ENCODE data around the gene CLDN9. TPM values are rescaled to one million over a fixed set of nuclear protein-coding genes. Genes with fewer than 3 reads are reported as not detected.

Gene CLDN9
- total and polyA plus RNA-seq, 9 of the 15 experiments (the other 6 are each of a cell fraction or from before 2014, with no cell fraction given) = 0.12 to 0.44 (median 0.22) TPM; not detected in 4

GRCh38 chr16:3007957-3008689 lies 4.6 kb upstream of the CLDN9 start (continued):
- TF ChIP-seq MCM7 (IDR thresholded peaks at IDR 0.05) = no peak
- no peak for TF ChIP-seq ZNF175 (CRISPR knock-in tag; IDR thresholded peaks at IDR 0.05; ENCODE audit: low read depth)
- TF ChIP-seq PURB (CRISPR knock-in tag; IDR thresholded peaks at IDR 0.05; ENCODE audit: low read depth) = no peak
- TF ChIP-seq, protein P1, sequence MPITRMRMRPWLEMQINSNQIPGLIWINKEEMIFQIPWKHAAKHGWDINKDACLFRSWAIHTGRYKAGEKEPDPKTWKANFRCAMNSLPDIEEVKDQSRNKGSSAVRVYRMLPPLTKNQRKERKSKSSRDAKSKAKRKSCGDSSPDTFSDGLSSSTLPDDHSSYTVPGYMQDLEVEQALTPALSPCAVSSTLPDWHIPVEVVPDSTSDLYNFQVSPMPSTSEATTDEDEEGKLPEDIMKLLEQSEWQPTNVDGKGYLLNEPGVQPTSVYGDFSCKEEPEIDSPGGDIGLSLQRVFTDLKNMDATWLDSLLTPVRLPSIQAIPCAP (CRISPR knock-in tag; IDR thresholded peaks at IDR 0.05; ENCODE audit: borderline replicate concordance) = no peak
- no peak for TF ChIP-seq PYGO2 (tag; IDR thresholded peaks at IDR 0.05)
- TF ChIP-seq SMAD2 (IDR thresholded peaks at IDR 0.05; ENCODE audit: low read depth, low read length) = no peak
- TF ChIP-seq ZNF133 (CRISPR knock-in tag; IDR thresholded peaks at IDR 0.05) = no peak
- TF ChIP-seq DLX4 (CRISPR knock-in tag; IDR thresholded peaks at IDR 0.05) = no peak
- TF ChIP-seq PHF20 (IDR thresholded peaks at IDR 0.05; ENCODE audit: partially characterized antibody) = no peak
- no peak for TF ChIP-seq WHSC1 (IDR thresholded peaks at IDR 0.05; ENCODE audit: low read length)
- 0 out of 2 replicates have a peak, but pooled peaks have one; percentile 35 for TF ChIP-seq ZNF583 (CRISPR knock-in tag; IDR thresholded peaks at IDR 0.05)
- no peak; the same call in 1 of the 2 replicates for TF ChIP-seq RFX1 (IDR thresholded peaks at IDR 0.05)
- TF ChIP-seq CHAMP1 (IDR thresholded peaks at IDR 0.05) = no peak
- no peak for TF ChIP-seq HCFC1 (IDR thresholded peaks at IDR 0.05; ENCODE audit: low read depth, low read length)
- TF ChIP-seq, protein P2, sequence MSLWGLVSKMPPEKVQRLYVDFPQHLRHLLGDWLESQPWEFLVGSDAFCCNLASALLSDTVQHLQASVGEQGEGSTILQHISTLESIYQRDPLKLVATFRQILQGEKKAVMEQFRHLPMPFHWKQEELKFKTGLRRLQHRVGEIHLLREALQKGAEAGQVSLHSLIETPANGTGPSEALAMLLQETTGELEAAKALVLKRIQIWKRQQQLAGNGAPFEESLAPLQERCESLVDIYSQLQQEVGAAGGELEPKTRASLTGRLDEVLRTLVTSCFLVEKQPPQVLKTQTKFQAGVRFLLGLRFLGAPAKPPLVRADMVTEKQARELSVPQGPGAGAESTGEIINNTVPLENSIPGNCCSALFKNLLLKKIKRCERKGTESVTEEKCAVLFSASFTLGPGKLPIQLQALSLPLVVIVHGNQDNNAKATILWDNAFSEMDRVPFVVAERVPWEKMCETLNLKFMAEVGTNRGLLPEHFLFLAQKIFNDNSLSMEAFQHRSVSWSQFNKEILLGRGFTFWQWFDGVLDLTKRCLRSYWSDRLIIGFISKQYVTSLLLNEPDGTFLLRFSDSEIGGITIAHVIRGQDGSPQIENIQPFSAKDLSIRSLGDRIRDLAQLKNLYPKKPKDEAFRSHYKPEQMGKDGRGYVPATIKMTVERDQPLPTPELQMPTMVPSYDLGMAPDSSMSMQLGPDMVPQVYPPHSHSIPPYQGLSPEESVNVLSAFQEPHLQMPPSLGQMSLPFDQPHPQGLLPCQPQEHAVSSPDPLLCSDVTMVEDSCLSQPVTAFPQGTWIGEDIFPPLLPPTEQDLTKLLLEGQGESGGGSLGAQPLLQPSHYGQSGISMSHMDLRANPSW (CRISPR knock-in tag; IDR thresholded peaks at IDR 0.05) = no peak
- TF ChIP-seq SAFB (IDR thresholded peaks at IDR 0.05; ENCODE audit: borderline replicate concordance, low read depth, low read length) = no peak
- TF ChIP-seq ZNF780A (CRISPR knock-in tag; IDR thresholded peaks at IDR 0.05) = no peak
- TF ChIP-seq MYBL2 (IDR thresholded peaks at IDR 0.05; ENCODE audit: low read depth) = no peak
- TF ChIP-seq MYBL2 (CRISPR knock-in tag; IDR thresholded peaks at IDR 0.05; ENCODE audit: borderline replicate concordance) = no peak
- no peak for TF ChIP-seq ZNF23 (CRISPR knock-in tag; IDR thresholded peaks at IDR 0.05)
- no peak for TF ChIP-seq NR2C1 (IDR thresholded peaks at IDR 0.05)
- TF ChIP-seq NR2C1 (tag; IDR thresholded peaks at IDR 0.05) = peak; percentile 33; the same call in 1 of the 2 replicates
- no peak for TF ChIP-seq FOXA3 (CRISPR knock-in tag; conservative IDR thresholded peaks at IDR 0.05 in 1 of 2, IDR thresholded peaks at IDR 0.05 in 1 of 2)
- no peak for TF ChIP-seq MCM2 (IDR thresholded peaks at IDR 0.05; ENCODE audit: low read depth)
